ENCODE results near the gene SPSB1.

The SPSB1 gene

DNA sequence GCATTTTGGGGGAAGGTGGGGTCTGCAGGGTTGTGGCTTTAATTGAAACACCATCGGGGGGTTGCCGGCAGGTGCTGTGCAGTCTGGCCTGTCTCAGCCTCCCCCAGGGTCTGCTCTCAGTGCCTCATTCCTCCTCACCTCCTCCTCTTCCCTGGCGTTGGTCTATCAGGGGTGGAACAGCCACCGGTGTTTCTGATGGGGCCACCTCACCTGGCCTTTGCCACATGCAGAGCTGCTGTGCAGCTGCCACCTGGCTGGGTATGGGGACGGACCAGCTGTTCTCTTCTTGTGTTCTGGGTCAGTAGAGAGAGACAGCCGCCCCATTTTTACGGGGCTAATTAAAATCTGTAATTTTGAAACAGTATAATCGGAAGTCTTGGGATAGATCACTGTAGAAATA lies 53.9 kb downstream of the SPSB1 start:
- no peak for DNase-seq

DNA sequence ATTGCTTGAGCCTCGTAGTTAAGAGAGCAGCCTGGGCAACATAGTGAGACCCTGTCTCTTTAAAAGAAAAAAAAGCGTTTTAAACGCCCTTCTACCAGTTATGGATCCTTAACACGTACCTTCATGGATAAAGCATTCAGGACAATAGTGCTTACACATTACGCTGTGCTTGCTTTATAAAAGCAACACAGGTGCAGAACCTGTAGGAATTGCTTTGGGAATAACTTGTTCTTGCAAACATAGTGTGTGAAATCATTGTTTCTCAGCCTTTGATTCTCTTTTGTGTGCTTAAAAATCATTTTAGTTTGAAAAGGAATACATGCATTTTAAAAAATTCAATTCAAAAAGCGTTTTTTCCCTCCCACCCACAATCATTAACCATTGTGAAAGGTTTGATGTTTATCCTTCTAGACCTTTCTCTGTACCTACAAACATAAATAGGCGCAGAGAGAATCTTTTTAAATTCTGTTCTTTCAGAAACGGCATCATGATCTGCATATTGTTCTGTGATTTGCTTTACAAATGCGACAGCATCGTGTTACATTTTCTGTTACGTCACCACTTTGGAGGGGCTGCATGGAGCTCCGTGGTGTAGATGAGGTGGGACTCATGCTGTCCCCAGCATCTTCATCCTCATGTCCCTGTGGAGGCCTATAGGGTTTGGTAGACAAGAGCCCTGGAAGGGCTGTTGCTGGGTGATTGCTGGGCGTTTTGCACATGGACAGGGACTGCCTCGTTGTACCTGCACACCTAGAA lies 54.6 kb downstream of the SPSB1 start:
- DNase-seq, result no peak

DNA sequence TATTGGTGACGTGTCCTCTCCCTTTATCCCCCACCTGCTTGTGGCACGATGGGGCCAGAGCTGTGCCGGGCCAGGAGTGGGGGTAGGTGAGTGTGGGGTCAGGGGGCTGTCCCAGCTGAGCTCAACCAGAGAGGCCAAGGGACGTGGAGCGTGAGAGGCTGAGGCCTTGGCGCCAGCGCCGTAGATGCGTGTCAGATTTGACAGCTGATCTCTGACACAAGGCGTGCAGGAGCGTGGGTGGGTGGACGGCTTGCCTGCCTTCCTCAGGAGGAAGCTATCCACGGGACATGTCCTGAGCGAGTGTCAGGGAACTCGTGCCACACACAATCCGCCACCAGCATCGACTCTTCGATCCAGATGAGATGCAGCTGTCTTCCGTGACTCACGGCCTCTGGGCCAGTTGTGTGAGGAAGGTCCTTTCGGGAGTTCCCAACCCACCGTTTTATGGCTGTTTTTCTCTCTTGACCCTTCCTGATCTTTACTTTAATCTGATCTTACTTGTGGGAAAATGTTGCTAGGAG lies 56.7 kb downstream of the SPSB1 start:
- DNase-seq, result no peak

GRCh38 chr1:9350013-9350908 lies 57.6 kb downstream of the SPSB1 start:
- no peak for DNase-seq

- no peak for DNase-seq
These were observed 58.3 kb downstream of the SPSB1 start for GRCh38 chr1:9350960-9351359.

- DNase-seq, result no peak
These were observed 59.1 kb downstream of the SPSB1 start for GRCh38 chr1:9351654-9352271.

DNA sequence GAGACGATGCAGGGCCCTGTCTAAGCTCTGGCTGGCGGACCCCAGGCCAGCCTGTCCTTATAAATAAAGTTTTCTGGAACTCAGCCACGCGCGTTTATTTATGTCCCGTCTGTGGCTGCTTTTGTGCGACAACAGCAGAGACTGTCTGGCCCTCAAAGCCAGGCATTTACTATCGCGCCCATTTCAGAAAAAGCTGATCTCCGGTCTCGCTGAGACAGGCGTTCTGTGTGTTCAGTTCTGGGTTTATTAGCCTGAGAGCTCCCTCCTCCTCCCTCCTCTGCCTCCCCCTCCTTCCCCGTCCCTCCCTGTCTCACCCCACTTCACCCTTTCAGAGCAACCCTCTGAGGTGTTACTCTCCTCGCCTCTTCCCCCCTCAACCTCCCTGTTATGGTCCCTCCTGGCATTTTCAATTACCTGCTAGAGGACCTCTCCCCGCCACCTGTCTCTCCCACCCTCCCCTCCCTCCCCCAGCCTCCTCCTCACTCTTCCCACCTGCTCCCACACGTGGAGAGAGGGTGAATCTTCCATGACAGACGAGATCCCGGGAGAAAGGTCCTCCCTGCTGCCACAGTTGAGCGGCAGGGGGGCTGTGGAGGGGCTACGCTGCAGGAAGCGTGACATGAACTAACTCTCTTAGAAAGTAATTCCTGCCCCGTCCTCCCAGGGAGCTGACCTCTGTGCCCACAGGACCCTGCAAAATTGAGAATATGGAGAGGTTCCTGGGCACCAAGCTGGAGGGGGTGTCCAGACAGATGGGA lies 59.9 kb downstream of the SPSB1 start:
- no peak for DNase-seq

DNA sequence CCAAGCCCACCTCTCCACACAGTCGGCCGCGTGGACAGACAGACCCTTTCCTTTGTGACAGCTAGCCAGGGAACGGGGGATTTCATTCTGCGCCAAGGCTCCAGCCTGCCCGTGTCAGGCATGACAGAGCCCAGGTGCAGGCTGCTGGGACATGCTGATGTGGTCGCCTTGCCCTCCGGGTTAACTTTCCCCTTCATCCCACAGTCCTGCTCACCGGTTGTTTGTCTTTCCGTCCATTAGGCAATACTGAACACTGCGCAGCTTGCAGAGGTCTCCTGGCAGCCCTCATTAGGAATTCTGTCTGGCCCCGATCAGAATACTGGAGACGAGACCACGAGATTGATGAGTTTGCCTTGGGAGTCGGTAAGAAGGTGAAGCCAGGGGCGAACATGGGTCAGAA lies 62.8 kb downstream of the SPSB1 start:
- no peak for DNase-seq

DNA sequence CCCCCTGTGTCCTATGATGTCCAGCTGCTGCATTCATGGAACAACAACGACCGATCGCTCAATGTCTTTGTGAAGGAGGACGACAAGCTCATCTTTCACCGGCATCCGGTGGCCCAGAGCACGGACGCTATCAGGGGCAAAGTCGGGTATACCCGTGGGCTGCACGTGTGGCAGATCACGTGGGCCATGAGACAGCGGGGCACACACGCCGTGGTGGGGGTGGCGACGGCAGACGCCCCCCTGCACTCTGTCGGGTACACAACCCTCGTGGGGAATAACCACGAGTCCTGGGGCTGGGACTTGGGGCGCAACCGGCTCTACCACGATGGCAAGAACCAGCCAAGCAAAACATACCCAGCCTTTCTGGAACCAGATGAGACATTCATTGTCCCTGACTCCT lies 63.3 kb downstream of the SPSB1 start:
- no peak for DNase-seq

GRCh38 chr1:9356829-9357466 lies 64.3 kb downstream of the SPSB1 start:
- DNase-seq, result no peak

DNA sequence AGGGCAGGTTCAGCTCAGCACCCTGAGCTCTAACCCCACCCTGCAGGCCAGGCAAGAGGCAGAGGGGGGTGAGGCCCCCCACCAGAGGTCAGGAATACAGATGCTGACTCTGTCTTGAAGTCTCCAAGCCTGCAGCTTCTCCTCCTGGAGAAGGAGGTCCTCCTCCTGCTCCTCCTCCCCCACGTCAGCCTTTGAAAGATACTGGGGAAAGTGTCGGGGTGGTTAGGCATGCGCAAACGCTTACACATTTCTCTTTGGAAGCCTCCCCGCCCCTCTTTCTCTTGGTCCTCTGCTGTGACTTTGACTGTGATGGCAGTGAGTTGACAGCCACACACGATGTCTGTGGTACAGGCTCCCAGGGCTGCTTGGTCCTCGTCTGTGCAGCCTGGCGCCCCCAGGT lies 65.3 kb downstream of the SPSB1 start:
- no peak for DNase-seq

DNA sequence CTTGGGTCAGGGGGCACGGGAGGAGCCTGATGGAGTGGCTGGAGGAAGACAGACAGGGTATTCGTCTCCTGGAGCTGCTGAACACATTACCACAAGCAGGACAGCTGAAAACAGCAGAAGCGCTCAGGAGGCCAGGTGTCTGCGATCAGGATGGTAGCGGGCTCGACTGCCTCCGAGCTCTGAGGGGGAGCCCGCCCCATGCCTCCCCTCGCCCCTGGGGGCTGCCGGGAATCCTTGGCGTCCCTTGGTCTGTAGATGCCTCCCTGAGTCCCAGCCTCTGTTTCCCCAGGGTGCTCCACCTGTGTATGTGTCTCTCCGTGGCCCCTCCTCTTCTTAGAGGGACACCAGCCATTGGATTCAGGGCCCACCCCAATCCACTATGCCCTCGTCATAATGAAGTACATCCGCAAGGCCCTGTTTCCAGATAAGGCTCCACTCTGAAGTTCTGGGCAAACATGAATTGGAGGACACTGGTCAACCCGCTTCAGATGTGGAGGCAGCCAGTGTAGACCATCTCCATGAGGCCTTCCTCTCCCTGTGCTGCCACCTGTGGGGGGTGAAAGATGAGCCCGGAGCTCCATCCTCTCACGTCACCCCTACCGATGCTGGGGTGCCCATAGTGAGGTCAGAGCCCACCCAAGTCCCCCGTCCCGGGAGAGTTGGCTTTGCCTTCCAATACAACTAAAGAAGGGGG lies 67.8 kb downstream of the SPSB1 start:
- DNase-seq, result no peak

- no peak for DNase-seq
These were observed 69.1 kb downstream of the SPSB1 start for GRCh38 chr1:9361630-9362260.

DNA sequence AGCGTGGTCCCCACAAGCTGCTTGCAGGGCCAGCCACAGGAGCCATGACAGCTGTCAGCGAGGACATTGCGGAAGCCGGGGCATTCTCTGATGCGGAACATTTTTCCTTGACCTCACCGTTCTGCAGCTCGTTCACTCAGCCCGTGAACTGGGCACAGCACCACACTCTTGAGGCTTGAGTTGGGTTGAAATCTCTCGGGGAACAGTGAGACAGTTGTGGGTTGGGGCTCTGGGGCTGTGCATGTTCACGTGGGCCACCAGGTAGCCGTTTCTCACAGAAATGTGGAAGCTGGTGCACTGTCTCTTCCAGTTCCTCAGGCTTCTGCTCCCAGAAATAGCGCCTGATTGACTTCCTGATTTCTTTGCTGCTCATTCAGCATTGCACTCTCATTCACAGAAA lies 69.8 kb downstream of the SPSB1 start:
- DNase-seq, result no peak

DNA sequence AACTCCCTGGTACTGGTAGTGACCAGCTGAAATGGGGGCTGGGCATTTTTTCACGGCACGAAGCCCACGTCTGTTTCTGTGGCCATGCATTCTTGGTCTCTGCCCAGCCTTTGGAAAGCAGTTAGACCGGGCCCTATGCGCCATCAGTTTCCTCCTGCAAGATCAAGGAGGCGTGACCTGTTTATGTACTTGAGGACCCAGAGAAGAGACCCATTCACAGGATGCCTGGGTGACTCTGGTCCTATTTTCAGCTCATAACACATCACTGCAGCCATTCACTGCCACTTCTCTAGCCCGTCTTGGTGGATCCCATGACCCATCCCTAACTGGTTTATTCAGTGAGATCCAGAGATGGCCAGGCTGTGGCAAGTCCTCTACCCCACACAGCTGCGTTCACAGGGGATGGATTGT lies 70.4 kb downstream of the SPSB1 start:
- no peak for DNase-seq

GRCh38 chr1:9366298-9366697 lies 73.6 kb downstream of the SPSB1 start:
- no peak for DNase-seq

GRCh38 chr1:9366943-9367780 lies 74.5 kb downstream of the SPSB1 start:
- DNase-seq, result no peak

GRCh38 chr1:9367806-9368205 lies 75.1 kb downstream of the SPSB1 start:
- DNase-seq, result no peak

GRCh38 chr1:9368356-9368755 lies 75.7 kb downstream of the SPSB1 start:
- no peak for DNase-seq

Measured in NCI-H1048 (cell line).